ENCODE data around the gene NEO1. TPM values are rescaled to one million over a fixed set of nuclear protein-coding genes. Genes with fewer than 3 reads are reported as not detected.

The NEO1 gene
- polyA plus RNA-seq, 1 donor (not counting 4 experiments of a cell fraction or from before 2014, with no cell fraction given) = 4.4 TPM

DNA sequence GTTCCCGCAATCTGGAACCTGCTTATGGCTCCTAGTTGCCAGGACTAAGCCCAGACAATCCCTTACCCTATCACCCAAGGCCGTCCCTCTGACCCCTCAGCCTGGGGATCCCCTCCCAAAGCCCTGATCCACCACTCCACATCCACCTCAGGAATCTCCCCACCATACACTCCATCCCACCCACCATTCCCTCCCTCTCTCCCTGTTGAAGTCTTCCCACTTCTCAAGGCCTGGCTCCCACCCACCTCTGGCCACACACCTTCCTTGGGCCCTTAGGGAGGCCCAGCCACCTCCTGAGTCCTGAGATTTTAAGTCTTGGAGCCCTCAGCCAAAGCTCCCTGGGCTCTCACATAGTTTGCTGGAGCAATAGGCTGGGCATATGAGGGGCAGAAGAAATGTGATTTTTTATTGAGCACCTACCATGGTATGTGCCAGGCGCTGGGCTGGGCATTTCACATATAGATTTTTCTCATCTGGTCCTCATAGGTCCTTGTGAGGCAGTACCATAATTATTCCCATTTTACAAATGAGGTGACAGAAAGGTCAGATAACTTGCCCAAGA is 268.4 kb downstream of the NEO1 start:
- no peak for DNase-seq (ENCODE audit: low read depth, low spot score)
- Histone ChIP-seq H3K4me3 (ENCODE audit: control insufficient read depth in 2 of 3, extremely low read depth in 1 of 3, insufficient read depth in 2 of 3, low read depth in 1 of 3, low read length in 3 of 3) (no peak overlapping the region), H3K79me2 (ENCODE audit: control insufficient read depth, insufficient read depth, low read length) (no peaks in the 10 kb centered on the region), H3K4me2 (ENCODE audit: control insufficient read depth, extremely low read depth, insufficient read depth, low read depth, low read length) (no peak overlapping the region), H3K36me3 (ENCODE audit: control insufficient read depth in 2 of 2, extremely low read depth in 1 of 2, insufficient read depth in 2 of 2, low read length in 2 of 2) (no peaks in the 10 kb centered on the region), H3K27ac (ENCODE audit: control insufficient read depth, insufficient read depth, low read length) (no peak overlapping the region), H3K4me1 (ENCODE audit: control insufficient read depth, extremely low read depth, insufficient read depth, low read length) (no peaks in the 10 kb centered on the region), H3K9ac (ENCODE audit: control insufficient read depth, extremely low read depth, insufficient read depth, low read length) (no peak overlapping the region), H4K20me1 (ENCODE audit: control insufficient read depth, extremely low read depth, insufficient read depth, low read length) (no peaks in the 10 kb centered on the region), H3K9me3 (ENCODE audit: control insufficient read depth, low read depth, low read length) (no peaks in the 10 kb centered on the region), H3K27me3 (ENCODE audit: control insufficient read depth, extremely low read depth, insufficient read depth, low read length) (peaks cover 16% of the 10 kb centered on the region), H2AFZ (ENCODE audit: control insufficient read depth, low read length) (no peak overlapping the region), H3K9me1 (ENCODE audit: control insufficient read depth, extremely low read depth, insufficient read depth, low read length) (no peaks in the 10 kb centered on the region)
- TF ChIP-seq, protein P1, sequence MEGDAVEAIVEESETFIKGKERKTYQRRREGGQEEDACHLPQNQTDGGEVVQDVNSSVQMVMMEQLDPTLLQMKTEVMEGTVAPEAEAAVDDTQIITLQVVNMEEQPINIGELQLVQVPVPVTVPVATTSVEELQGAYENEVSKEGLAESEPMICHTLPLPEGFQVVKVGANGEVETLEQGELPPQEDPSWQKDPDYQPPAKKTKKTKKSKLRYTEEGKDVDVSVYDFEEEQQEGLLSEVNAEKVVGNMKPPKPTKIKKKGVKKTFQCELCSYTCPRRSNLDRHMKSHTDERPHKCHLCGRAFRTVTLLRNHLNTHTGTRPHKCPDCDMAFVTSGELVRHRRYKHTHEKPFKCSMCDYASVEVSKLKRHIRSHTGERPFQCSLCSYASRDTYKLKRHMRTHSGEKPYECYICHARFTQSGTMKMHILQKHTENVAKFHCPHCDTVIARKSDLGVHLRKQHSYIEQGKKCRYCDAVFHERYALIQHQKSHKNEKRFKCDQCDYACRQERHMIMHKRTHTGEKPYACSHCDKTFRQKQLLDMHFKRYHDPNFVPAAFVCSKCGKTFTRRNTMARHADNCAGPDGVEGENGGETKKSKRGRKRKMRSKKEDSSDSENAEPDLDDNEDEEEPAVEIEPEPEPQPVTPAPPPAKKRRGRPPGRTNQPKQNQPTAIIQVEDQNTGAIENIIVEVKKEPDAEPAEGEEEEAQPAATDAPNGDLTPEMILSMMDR (optimal IDR thresholded peaks at IDR 0.05 in 1 of 3, IDR thresholded peaks at IDR 0.05 in 1 of 3, conservative IDR thresholded peaks at IDR 0.05 in 1 of 3; ENCODE audit: extremely low read depth in 1 of 3, insufficient read depth in 2 of 3, low read length in 3 of 3) = no peak
- no peak for TF ChIP-seq EZH2 (IDR thresholded peaks at IDR 0.05; ENCODE audit: low read length)
- dilution Hi-C loops (cut with MboI; ENCODE audit: extremely low pct_ligation_motif_present, low sequenced_read_pairs) = no loop called here
- FAIRE-seq = no peak

DNA sequence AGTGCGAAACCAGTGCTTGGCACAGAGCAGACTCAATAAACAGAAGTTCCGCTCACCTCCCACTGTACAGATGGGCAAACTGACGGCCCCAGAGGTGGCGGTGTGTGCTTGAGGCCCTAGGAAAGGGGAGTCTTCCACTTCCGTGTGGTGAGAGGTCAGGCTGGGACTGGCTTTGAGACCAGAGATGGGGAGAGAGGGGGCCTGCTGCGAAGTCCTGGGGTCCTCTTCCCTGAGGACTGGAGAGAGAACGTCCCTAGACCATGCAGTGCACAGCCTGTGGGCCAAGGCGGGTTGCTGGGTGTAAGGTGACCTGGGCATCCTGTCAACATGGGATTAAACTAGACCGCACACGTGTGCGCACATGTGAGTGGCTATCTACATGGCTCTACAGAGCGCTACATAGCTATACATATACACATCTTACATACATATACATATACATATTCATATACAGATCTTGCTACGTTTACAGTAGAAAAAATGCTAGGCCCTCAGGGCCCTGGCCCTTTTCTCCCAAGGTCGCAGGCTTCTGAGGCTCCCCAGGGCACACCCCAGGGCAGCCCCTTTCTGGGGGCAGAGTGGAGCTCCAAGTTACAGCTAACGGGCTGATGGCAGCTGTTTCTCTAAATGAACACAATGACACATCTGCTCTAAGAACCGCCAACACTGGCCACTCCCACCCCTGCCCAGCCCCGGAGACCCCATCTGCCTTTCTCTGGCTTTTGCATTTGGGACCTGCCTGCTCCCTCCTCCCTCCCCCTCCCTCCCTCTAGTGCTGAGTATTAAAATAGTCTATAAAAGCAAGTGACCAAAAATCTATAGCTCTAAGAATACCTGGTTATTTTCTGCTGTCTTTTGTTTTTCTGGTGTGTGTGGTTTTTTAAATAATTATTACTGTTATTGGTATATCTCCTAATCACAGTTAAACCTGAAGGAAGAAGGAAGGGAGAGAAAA is 269.5 kb downstream of the NEO1 start:
- H3K36me3 ChIP-seq (ENCODE audit: control insufficient read depth in 2 of 2, extremely low read depth in 1 of 2, insufficient read depth in 2 of 2, low read length in 2 of 2) = no peaks in the 10 kb centered on the region
- H4K20me1 ChIP-seq (ENCODE audit: control insufficient read depth, extremely low read depth, insufficient read depth, low read length) = no peaks in the 10 kb centered on the region
- H3K9me1 ChIP-seq (ENCODE audit: control insufficient read depth, extremely low read depth, insufficient read depth, low read length) = no peaks in the 10 kb centered on the region
- H3K27me3 ChIP-seq (ENCODE audit: control insufficient read depth, extremely low read depth, insufficient read depth, low read length) = peaks cover 16% of the 10 kb centered on the region
- no peak overlapping the region for H3K4me2 ChIP-seq (ENCODE audit: control insufficient read depth, extremely low read depth, insufficient read depth, low read depth, low read length)
- H3K9me3 ChIP-seq (ENCODE audit: control insufficient read depth, low read depth, low read length) = no peaks in the 10 kb centered on the region
- FAIRE-seq (no peak), DNase-seq (ENCODE audit: low read depth, low spot score) (no peak)
- TF ChIP-seq, protein P1 (optimal IDR thresholded peaks at IDR 0.05 in 1 of 3, IDR thresholded peaks at IDR 0.05 in 1 of 3, conservative IDR thresholded peaks at IDR 0.05 in 1 of 3; ENCODE audit: extremely low read depth in 1 of 3, insufficient read depth in 2 of 3, low read length in 3 of 3) = no peak
- TF ChIP-seq EZH2 (IDR thresholded peaks at IDR 0.05; ENCODE audit: low read length) = no peak
- H3K9ac ChIP-seq (ENCODE audit: control insufficient read depth, extremely low read depth, insufficient read depth, low read length) = no peak overlapping the region
- H3K4me3 ChIP-seq (ENCODE audit: control insufficient read depth in 2 of 3, extremely low read depth in 1 of 3, insufficient read depth in 2 of 3, low read depth in 1 of 3, low read length in 3 of 3) = no peak overlapping the region
- H3K4me1 ChIP-seq (ENCODE audit: control insufficient read depth, extremely low read depth, insufficient read depth, low read length) = no peaks in the 10 kb centered on the region
- no peak overlapping the region for H2AFZ ChIP-seq (ENCODE audit: control insufficient read depth, low read length)
- no peak overlapping the region for H3K27ac ChIP-seq (ENCODE audit: control insufficient read depth, insufficient read depth, low read length)
- no peaks in the 10 kb centered on the region for H3K79me2 ChIP-seq (ENCODE audit: control insufficient read depth, insufficient read depth, low read length)
- dilution Hi-C loops (cut with MboI; ENCODE audit: extremely low pct_ligation_motif_present, low sequenced_read_pairs) = no loop called here

Data from keratinocyte (primary cell).